GM21825 (cell line): ENCODE data around the gene CCDC9B.

ENCODE experiments used
- ATAC-seq: cut with Tn5 transposase; IDR thresholded peaks from one replicate; pipeline ENCODE4 v1.9.1; 2021; ENCODE audit warnings: mild to moderate bottlenecking, moderate library complexity; ENCODE audit not compliant: unreplicated experiment

Gene CCDC9B

DNA sequence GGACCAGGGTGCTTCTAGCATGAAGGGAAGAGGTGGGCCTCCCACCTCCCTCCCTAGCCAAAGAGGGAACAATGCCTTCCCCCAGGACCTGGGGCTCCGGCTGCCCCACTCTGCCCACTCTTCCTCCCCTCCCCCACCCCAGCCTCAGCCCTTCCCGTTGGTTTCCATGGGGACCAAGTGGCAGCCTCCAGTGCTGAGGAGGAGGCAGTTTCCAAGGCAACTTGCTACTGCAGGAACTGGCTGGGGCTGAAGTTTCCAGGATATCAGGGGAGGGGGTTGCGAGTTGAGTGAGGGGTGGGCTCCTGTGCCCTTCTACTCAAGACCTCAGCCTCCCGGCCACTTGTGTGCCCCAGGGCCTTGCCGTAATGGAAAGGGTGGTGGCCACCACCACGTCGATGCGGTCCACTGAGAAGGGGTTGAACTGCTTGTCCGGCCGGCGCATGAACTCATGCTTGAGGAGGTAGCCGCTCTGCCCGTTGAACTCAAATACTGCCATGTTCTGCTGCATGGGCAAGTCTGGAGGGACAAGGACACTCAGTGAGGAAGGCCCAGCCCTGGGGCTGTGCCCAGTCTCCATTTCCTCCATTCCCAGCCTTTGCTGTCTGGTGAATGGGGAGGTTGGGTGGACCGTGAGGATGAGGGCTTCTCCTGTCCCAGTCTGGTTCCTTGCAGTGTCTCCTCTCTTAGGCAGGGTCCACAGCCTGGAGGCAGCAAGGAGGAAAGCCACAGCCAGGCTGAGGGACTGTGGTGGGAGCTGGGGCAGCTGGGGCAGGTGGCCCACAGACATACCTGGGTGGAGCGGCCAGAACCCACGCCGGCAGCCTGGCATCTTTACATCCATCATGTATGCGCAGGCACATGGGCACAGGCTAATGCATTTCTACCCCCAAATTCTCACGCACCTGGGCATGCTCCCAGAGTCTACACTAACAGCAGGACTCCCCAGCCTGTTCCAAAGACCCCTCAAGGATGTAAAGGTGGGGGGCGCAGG, 46.5 kb downstream of the CCDC9B start:
- ATAC-seq: no peak

GRCh38 chr15:40293006-40293405, 47.7 kb downstream of the CCDC9B start:
- ATAC-seq: no peak

DNA sequence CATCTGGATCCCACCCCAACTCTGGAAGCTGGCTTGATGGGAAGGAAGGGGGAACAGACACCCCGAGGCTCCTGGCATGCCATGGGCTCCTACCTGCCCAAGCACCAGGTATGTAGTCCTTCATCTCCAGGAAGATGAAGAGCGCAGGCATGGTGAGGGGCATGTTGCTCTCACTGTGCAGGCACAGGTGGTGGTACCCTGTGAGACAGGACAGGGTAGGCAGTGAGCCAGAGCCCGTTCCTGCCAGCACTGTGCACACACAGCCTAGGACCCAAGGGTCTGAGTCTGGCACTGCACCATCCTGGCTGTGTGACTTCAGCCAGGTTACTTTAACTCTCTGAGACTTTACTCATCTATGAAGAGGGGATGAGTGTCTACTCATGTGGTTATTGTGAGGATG, 48.5 kb downstream of the CCDC9B start:
- ATAC-seq: no peak

- ATAC-seq: no peak
These were observed 49.7 kb downstream of the CCDC9B start for GRCh38 chr15:40290918-40291574.

GRCh38 chr15:40290545-40290917, 50.2 kb downstream of the CCDC9B start:
- no peak for ATAC-seq

DNA sequence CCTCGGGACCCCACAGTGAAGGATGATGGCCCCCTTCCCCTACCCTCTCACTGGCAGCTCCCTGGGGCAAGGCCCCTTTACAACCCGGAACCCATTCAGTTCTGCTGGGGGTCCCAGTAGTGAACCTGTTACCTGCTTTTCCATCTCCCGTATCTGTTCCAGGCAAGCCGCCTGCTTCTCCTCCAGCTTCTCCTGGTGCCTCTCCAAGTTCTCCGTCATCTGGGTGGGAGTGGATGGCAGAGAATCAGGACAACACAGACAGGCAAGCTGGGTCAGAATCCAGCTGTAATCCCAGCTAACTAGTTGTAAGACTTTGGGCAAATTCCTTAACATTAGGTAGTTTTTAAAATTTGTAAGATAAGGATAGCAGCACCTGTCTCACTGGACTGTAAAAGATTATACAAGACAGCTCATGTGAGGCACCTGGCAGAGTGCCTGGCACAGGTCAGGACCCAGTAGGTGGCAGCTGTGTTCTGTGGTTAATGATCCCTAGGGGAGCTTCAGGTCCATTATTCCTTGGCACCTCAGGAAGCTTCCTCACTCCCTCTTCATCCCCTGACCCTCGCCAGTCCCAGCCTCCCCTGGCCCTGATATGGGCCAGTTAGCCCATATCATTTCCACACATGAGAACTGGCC, 51.5 kb downstream of the CCDC9B start:
- no peak for ATAC-seq

DNA sequence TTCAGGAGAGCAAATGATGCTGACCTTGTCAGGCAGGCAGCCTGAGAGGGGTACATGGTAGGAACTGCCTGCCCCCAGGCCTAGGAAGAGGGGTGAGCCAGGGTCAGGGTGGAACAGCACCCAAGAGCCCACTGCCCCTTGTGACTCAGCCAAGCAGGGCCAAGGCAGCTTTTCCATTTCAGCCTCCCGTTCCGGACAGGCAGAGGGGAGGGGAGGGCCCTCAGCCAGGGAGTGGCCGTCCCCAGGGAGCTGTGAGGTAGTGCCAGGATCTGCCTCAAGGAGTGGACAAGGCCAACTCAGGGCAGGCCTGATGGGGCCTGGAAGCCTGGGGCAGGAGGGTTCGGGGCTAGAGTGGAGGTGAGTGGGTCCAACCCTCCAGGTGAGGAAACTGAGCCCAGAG, 52.8 kb downstream of the CCDC9B start:
- ATAC-seq: no peak

GRCh38 chr15:40287505-40287904, 53.2 kb downstream of the CCDC9B start:
- no peak for ATAC-seq

- ATAC-seq: no peak
These were observed 53.9 kb downstream of the CCDC9B start for GRCh38 chr15:40286794-40287193.

- ATAC-seq: no peak
These were observed 54.6 kb downstream of the CCDC9B start for GRCh38 chr15:40286061-40286532.

DNA sequence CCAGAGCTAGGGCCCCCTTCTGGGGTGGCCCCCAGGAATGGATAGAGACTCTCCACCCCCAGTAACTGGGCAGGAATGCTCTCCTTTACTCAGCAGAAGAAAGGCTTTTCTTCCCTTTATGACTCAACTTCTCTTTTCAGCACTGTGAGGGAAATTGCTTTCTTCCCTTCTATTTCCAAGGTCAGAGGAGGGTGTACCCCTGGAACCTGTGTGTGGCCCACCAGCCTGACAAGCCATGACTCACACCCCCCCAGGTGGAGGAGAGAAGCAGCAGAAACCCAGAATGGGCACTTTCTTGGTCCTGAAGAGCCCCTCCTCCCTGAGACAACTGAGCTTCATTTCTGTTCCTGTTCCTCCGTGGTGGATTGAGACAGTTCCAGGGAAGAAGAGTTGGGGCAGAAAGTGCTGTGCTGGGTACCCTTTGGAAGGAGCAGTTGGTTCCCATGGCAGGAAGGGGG, 55.2 kb downstream of the CCDC9B start:
- ATAC-seq: no peak

DNA sequence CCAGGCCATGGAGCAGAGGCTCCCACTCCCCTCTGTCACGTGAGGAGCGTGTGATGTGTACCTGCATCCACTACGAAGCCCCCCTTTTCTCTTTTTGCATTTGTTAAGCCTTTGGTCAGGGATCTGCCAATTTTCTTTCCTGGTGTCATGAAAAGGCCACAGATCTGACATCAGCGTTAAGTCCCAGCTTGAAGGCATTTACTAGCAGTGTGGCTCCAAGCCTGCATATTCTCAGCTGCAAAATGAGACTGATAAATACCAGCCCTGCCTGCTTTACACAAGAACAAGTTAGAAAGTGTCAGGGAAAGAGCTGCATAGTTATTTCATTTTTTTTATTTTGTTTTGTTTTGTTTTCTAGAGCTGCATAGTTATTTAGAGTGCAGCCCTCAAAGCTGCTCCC, 55.6 kb downstream of the CCDC9B start:
- ATAC-seq: no peak

DNA sequence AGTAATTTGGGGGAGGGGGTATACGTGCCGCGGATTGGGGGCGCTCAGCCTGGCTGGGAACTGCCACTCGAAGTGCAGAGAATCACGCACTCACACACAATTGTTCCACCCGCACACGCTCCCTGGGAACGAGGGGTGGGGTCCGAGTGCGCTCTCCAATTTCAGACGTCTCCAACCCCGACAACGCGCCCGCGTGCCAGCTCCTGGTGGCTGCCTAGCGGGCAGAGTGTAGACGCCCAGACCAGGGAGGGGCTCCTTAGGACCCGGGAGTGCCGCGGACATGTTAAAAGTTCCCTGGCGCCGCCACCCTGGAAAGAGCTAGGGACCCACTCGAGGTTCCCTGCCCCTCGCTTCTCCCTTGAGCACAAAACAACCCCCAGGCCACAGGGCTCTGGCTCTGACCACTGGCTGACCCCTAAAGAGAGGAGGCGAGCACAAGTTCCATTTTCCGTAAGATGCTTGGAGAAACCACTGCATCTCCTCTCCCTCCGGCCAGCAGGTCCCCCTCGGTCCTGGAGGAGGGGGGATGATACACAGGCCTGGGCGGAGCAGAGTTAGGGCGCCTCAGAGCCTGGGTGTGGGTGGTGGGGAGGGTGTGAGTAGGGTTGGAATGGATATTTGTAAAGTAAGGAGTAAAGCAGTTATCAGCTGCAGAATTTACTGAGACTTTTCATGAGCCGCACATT, 57.0 kb downstream of the CCDC9B start:
- ATAC-seq: no peak

GRCh38 chr15:40282869-40283614, 57.7 kb downstream of the CCDC9B start, which contains the start of gene ANKRD63:
TSS of gene ANKRD63 (minus strand) at chr15:40283064. CDS start at chr15:40282586, 478 bp downstream.
- ATAC-seq: no peak

GRCh38 chr15:40282147-40282868, 58.4 kb downstream of the CCDC9B start:
- no peak for ATAC-seq

- no peak for ATAC-seq
These were observed 59.0 kb downstream of the CCDC9B start for GRCh38 chr15:40281801-40282146.
